HEK293T (cell line): Measurements from ENCODE around the gene HS6ST1.

Experiments
- ARNT ChIP-seq: fragments of 450-650 bp; IDR thresholded peaks from 2 replicates; pipeline ENCODE4 v1.6.1; 2017; ENCODE audit warnings: mild to moderate bottlenecking
- BHLHE40 ChIP-seq: fragments of 450-650 bp; IDR thresholded peaks from 2 replicates; pipeline ENCODE4 v1.6.1; 2016; ENCODE audit warnings: mild to moderate bottlenecking, moderate library complexity, borderline replicate concordance
- ELF4 ChIP-seq: fragments of 450-650 bp; IDR thresholded peaks from 2 replicates; pipeline ENCODE4 v1.6.1; 2017; ENCODE audit warnings: antibody characterized with exemption
- FOXA1 ChIP-seq: fragments of 450-650 bp; IDR thresholded peaks from 2 replicates; pipeline ENCODE4 v1.6.1; 2016; ENCODE audit warnings: mild to moderate bottlenecking
- FOXK2 ChIP-seq: fragments of 450-650 bp; IDR thresholded peaks from 2 replicates; pipeline ENCODE4 v1.6.1; 2016; ENCODE audit warnings: mild to moderate bottlenecking
- FOXM1 ChIP-seq: fragments of 450-650 bp; IDR thresholded peaks from 2 replicates; pipeline ENCODE4 v1.6.1; 2017; ENCODE audit warnings: mild to moderate bottlenecking, borderline replicate concordance
- HDGF ChIP-seq: fragments of 450-650 bp; IDR thresholded peaks from 2 replicates; pipeline ENCODE4 v1.6.1; 2017; ENCODE audit warnings: antibody characterized with exemption, borderline replicate concordance
- L3MBTL2 ChIP-seq: fragments of 450-650 bp; conservative IDR thresholded peaks from 2 replicates; pipeline ENCODE4 v1.6.1; 2016; ENCODE audit warnings: mild to moderate bottlenecking
- NFRKB ChIP-seq: fragments of 450-650 bp; IDR thresholded peaks from 2 replicates; pipeline ENCODE4 v1.6.1; 2016; ENCODE audit warnings: mild to moderate bottlenecking, moderate library complexity
- SP1 ChIP-seq: fragments of 450-650 bp; IDR thresholded peaks from 2 replicates; pipeline ENCODE4 v1.6.1; 2017
- SUZ12 ChIP-seq: fragments of 450-650 bp; IDR thresholded peaks from 2 replicates; pipeline ENCODE4 v1.6.1; 2016; ENCODE audit warnings: mild to moderate bottlenecking
- TARDBP ChIP-seq: fragments of 450-650 bp; IDR thresholded peaks from 2 replicates; pipeline ENCODE4 v1.6.1; 2016
- ZNF384 ChIP-seq: fragments of 450-650 bp; IDR thresholded peaks from 2 replicates; pipeline ENCODE4 v1.6.1; 2016
- TF ChIP-seq, protein P1 (sequence below): fragments of 450-650 bp; IDR thresholded peaks from 2 replicates; pipeline ENCODE4 v1.6.1; 2016

DNA sequence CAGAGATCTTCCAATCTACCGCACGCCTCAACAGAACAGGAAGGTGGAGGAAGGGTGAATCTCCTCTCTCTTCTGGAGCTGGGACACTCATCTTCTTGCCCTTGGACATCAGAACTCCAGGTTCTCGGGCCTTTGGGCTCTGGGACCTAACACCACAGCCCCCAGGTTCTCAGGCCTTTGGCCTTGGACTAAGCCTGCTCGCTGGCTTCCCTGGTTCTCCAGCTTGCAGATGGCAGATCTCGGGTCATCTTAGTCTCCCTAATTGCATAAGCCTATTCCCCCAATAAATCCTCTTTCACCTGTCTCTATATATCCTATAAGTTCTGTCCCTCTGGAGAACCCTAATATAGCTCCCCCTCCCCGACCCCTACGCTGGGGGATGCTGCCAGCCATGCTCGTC, 14.8 kb downstream of the HS6ST1 start:
- TF ChIP-seq HDGF (no peak), ELF4 (no peak), FOXK2 (no peak), NFRKB (no peak), FOXM1 (no peak), SP1 (no peak), TARDBP (no peak), L3MBTL2 (no peak), SUZ12 (no peak), FOXA1 (no peak), BHLHE40 (no peak), ARNT (no peak), ZNF384 (no peak)
- TF ChIP-seq, protein P1, sequence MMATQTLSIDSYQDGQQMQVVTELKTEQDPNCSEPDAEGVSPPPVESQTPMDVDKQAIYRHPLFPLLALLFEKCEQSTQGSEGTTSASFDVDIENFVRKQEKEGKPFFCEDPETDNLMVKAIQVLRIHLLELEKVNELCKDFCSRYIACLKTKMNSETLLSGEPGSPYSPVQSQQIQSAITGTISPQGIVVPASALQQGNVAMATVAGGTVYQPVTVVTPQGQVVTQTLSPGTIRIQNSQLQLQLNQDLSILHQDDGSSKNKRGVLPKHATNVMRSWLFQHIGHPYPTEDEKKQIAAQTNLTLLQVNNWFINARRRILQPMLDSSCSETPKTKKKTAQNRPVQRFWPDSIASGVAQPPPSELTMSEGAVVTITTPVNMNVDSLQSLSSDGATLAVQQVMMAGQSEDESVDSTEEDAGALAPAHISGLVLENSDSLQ: no peak
